Activated naive CD4-positive, alpha-beta T cell treated with anti-CD3 and anti-CD28 coated beads, Interleukin-2, amount 50 U/mL, for 16 hours (primary cell): Measurements from ENCODE around the gene NR3C1.

Experiments
- DNase-seq: peaks from one replicate; pipeline ENCODE4 v3.0.0-alpha.2; 2020

NR3C1 gene

GRCh38 chr5:143229426-143229895, 174.0 kb downstream of the NR3C1 start:
- DNase-seq, result no peak

GRCh38 chr5:143228597-143229293, 174.7 kb downstream of the NR3C1 start:
- no peak for DNase-seq
